WERI-Rb-1 (cell line): ENCODE results near the gene SLC17A2.

Experiments
- DNase-seq: peaks from one replicate; pipeline ENCODE4 v3.0.0-alpha.2; 2020
- H3K27ac ChIP-seq: fragments of 250-450 bp; sonication (Bioruptor Pico); 2 replicates; pipeline ENCODE4 v1.5.1; 2020; ENCODE audit warnings: mild to moderate bottlenecking, moderate library complexity
- H3K27me3 ChIP-seq: fragments of 250-450 bp; sonication (Bioruptor Pico); 2 replicates; pipeline ENCODE4 v1.5.1; 2021; ENCODE audit warnings: mild to moderate bottlenecking, low read depth, moderate library complexity; ENCODE audit not compliant: insufficient read depth, severe bottlenecking
- H3K36me3 ChIP-seq: fragments of 250-450 bp; sonication (Bioruptor Pico); 2 replicates; pipeline ENCODE4 v1.5.1; 2020; ENCODE audit warnings: mild to moderate bottlenecking, moderate library complexity
- H3K4me3 ChIP-seq: 2 replicates; pipeline ENCODE4 v1.5.1; 2011; ENCODE audit warnings: low read depth, mild to moderate bottlenecking, control low read depth, low read length
- H3K9me3 ChIP-seq: fragments of 250-450 bp; sonication (Bioruptor Pico); 2 replicates; pipeline ENCODE4 v1.5.1; 2021; ENCODE audit warnings: mild to moderate bottlenecking, moderate library complexity; ENCODE audit not compliant: severe bottlenecking
- CTCF ChIP-seq: IDR thresholded peaks from 2 replicates; pipeline ENCODE4 v1.5.1; 2011; ENCODE audit warnings: low read depth, mild to moderate bottlenecking, control low read depth, inconsistent platforms, low read length

Gene SLC17A2

GRCh38 chr6:25869840-25870239, 60.7 kb downstream of the SLC17A2 start:
- no peak overlapping the region for H3K4me3 ChIP-seq
- no peaks in the 10 kb centered on the region for H3K9me3 ChIP-seq
- no peak for DNase-seq
- H3K27ac ChIP-seq: no peak overlapping the region
- no peaks in the 10 kb centered on the region for H3K36me3 ChIP-seq
- H3K27me3 ChIP-seq: no peaks in the 10 kb centered on the region
- TF ChIP-seq CTCF: no peak

DNA sequence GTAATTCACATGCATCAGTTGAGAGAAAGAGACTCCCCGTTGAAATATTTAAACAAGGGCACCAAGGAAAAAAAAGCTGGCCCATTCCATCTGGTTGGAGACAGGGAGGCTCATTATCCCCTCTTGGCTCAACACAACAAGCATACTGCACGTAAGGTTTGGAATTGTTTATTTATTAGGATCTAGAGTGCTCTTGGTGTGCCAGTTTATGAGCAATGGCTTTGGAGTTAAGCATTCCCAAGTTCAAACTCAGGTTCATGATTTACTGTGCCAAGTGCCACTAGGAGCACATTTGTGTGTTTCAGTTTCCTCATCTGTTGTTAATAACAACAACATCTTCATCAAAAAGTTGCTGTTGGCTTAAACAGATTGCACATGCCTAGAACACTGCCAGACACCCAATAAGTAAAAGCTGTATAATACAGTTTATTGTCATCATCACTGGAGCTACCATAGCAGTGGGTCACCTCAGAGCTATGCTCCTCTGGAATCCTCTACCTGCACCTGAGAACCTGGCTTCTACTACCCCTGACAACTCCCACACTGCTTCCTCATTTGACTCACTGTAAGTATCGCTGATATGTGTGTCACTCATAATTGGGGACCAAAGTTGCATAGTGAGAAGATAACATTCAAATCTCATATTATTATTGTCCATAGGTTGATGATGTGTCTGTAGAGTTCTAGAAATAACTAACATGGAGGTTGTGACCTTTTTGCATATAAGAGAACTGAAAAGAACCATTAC, 61.9 kb downstream of the SLC17A2 start:
- TF ChIP-seq CTCF: no peak
- H3K36me3 ChIP-seq: no peaks in the 10 kb centered on the region
- DNase-seq: no peak
- no peak overlapping the region for H3K27ac ChIP-seq
- no peaks in the 10 kb centered on the region for H3K27me3 ChIP-seq
- H3K4me3 ChIP-seq: no peak overlapping the region
- no peaks in the 10 kb centered on the region for H3K9me3 ChIP-seq

- no peak for TF ChIP-seq CTCF
- DNase-seq: no peak
- Histone ChIP-seq H3K36me3 (no peaks in the 10 kb centered on the region), H3K27me3 (no peaks in the 10 kb centered on the region), H3K9me3 (no peaks in the 10 kb centered on the region), H3K27ac (no peak overlapping the region), H3K4me3 (no peak overlapping the region)
Observed at GRCh38 chr6:25866011-25866410, 64.5 kb downstream of the SLC17A2 start.

GRCh38 chr6:25863360-25863759, 67.1 kb downstream of the SLC17A2 start:
- H3K9me3 ChIP-seq: no peaks in the 10 kb centered on the region
- H3K4me3 ChIP-seq: no peak overlapping the region
- no peaks in the 10 kb centered on the region for H3K27me3 ChIP-seq
- H3K36me3 ChIP-seq: no peaks in the 10 kb centered on the region
- DNase-seq: no peak
- no peak for TF ChIP-seq CTCF
- no peak overlapping the region for H3K27ac ChIP-seq
